Neural progenitor cell (in vitro differentiated cells): ENCODE data around the gene ARMC3. TPM values are rescaled to one million over a fixed set of nuclear protein-coding genes. Genes with fewer than 3 reads are reported as not detected.

Experiments
- DNase-seq: peaks from one replicate; pipeline ENCODE4 v3.0.0-alpha.2; 2016; ENCODE audit warnings: low spot score
- H2AFZ ChIP-seq: fragments of 200-600 bp; sonication (generic); replicated peaks from 2 replicates; pipeline ENCODE4 v1.6.1; 2016; ENCODE audit warnings: antibody characterized with exemption
- H3F3A ChIP-seq: fragments of 200-600 bp; sonication (generic); 2 replicates; pipeline ENCODE4 v1.6.1; 2016; ENCODE audit warnings: antibody characterized with exemption, low read depth
- H3K27ac ChIP-seq: fragments of 200-600 bp; sonication (generic); 2 replicates; pipeline ENCODE4 v1.5.1; 2016; ENCODE audit warnings: mild to moderate bottlenecking
- H3K27me3 ChIP-seq: fragments of 200-600 bp; sonication (generic); 2 replicates; pipeline ENCODE4 v1.6.1; 2016; ENCODE audit warnings: mild to moderate bottlenecking, moderate library complexity
- H3K36me3 ChIP-seq: fragments of 200-600 bp; sonication (generic); 2 replicates; pipeline ENCODE4 v1.5.1; 2016
- H3K4me1 ChIP-seq: fragments of 200-600 bp; sonication (generic); 2 replicates; pipeline ENCODE4 v1.6.1; 2016; ENCODE audit warnings: mixed run types
- H3K4me2 ChIP-seq: fragments of 200-600 bp; sonication (generic); 2 replicates; pipeline ENCODE4 v1.6.1; 2016
- H3K4me3 ChIP-seq: fragments of 200-600 bp; sonication (generic); 2 replicates; pipeline ENCODE4 v1.5.1; 2016
- H3K79me2 ChIP-seq: fragments of 200-600 bp; sonication (generic); 2 replicates; pipeline ENCODE4 v1.6.1; 2016; ENCODE audit warnings: low read depth
- H3K9ac ChIP-seq: fragments of 200-600 bp; sonication (generic); 2 replicates; pipeline ENCODE4 v1.6.1; 2016
- H3K9me3 ChIP-seq: fragments of 200-600 bp; sonication (generic); 2 replicates; pipeline ENCODE4 v1.5.1; 2016; ENCODE audit warnings: low read depth
- H4K20me1 ChIP-seq: fragments of 200-600 bp; sonication (generic); 2 replicates; pipeline ENCODE4 v1.6.1; 2016; ENCODE audit warnings: low read depth
- H3K27ac Mint-ChIP-seq: 3 replicates; pipeline ENCODE4 v1.8.0; 2021; ENCODE audit warnings: mixed read lengths
- H3K27me3 Mint-ChIP-seq: 2 replicates; pipeline ENCODE4 v1.8.0; 2022; ENCODE audit warnings: low read depth, mild to moderate bottlenecking, inconsistent platforms, moderate library complexity, mixed read lengths; ENCODE audit not compliant: insufficient read depth
- H3K36me3 Mint-ChIP-seq: 3 replicates; pipeline ENCODE4 v1.8.0; 2021; ENCODE audit warnings: mixed read lengths
- H3K4me1 Mint-ChIP-seq: 3 replicates; pipeline ENCODE4 v1.8.0; 2021; ENCODE audit warnings: mixed read lengths
- H3K4me3 Mint-ChIP-seq: 3 replicates; pipeline ENCODE4 v1.8.0; 2021; ENCODE audit warnings: mild to moderate bottlenecking, moderate library complexity, mixed read lengths
- H3K9me3 Mint-ChIP-seq: 3 replicates; pipeline ENCODE4 v1.8.0; 2020; ENCODE audit warnings: mixed read lengths
- EZH2 ChIP-seq: fragments of 200-600 bp; sonication (generic); IDR thresholded peaks from 2 replicates; pipeline ENCODE4 v1.6.1; 2017; ENCODE audit warnings: antibody characterized with exemption, mild to moderate bottlenecking, moderate library complexity
- EZH2phosphoT487 ChIP-seq: fragments of 200-600 bp; sonication (generic); IDR thresholded peaks from 2 replicates; pipeline ENCODE4 v1.6.1; 2017; ENCODE audit warnings: antibody characterized with exemption
- total RNA-seq: library from RNA; depleted of rRNA; stranded (reverse); fragments of >200 nt; gene quantifications from 2 replicates; pipeline ENCODE4 v1.2.3, GENCODE V29; 2015; ENCODE audit warnings: low replicate concordance
- TF ChIP-seq, protein P1 (sequence below): fragments of 200-600 bp; sonication (generic); IDR thresholded peaks from 2 replicates; pipeline ENCODE4 v1.5.1; 2017; ENCODE audit warnings: antibody characterized with exemption, mild to moderate bottlenecking

Gene ARMC3
- total RNA-seq, 1 donor from 2014 or later = 14.6 TPM

GRCh38 chr10:23021430-23021829 is 93.6 kb downstream of the ARMC3 start:
- H3K4me3 Mint-ChIP-seq = no peak overlapping the region
- Histone ChIP-seq H2AFZ (no peak overlapping the region), H3K27me3 (no peaks in the 10 kb centered on the region), H3K9me3 (no peaks in the 10 kb centered on the region), H3K4me1 (no peaks in the 10 kb centered on the region), H3F3A (no peaks in the 10 kb centered on the region), H3K4me3 (no peak overlapping the region), H3K4me2 (no peak overlapping the region), H3K79me2 (no peaks in the 10 kb centered on the region), H3K27ac (no peak overlapping the region), H4K20me1 (no peaks in the 10 kb centered on the region), H3K36me3 (no peaks in the 10 kb centered on the region), H3K9ac (no peak overlapping the region)
- H3K36me3 Mint-ChIP-seq = no peaks in the 10 kb centered on the region
- no peak overlapping the region for H3K27ac Mint-ChIP-seq
- H3K4me1 Mint-ChIP-seq = peaks cover 2% of the 10 kb centered on the region
- no peak for DNase-seq
- peaks cover 22% of the 10 kb centered on the region for H3K9me3 Mint-ChIP-seq
- peaks cover 6% of the 10 kb centered on the region for H3K27me3 Mint-ChIP-seq
- TF ChIP-seq EZH2phosphoT487 (no peak), EZH2 (no peak)
- TF ChIP-seq, protein P1, sequence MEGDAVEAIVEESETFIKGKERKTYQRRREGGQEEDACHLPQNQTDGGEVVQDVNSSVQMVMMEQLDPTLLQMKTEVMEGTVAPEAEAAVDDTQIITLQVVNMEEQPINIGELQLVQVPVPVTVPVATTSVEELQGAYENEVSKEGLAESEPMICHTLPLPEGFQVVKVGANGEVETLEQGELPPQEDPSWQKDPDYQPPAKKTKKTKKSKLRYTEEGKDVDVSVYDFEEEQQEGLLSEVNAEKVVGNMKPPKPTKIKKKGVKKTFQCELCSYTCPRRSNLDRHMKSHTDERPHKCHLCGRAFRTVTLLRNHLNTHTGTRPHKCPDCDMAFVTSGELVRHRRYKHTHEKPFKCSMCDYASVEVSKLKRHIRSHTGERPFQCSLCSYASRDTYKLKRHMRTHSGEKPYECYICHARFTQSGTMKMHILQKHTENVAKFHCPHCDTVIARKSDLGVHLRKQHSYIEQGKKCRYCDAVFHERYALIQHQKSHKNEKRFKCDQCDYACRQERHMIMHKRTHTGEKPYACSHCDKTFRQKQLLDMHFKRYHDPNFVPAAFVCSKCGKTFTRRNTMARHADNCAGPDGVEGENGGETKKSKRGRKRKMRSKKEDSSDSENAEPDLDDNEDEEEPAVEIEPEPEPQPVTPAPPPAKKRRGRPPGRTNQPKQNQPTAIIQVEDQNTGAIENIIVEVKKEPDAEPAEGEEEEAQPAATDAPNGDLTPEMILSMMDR = no peak

DNA sequence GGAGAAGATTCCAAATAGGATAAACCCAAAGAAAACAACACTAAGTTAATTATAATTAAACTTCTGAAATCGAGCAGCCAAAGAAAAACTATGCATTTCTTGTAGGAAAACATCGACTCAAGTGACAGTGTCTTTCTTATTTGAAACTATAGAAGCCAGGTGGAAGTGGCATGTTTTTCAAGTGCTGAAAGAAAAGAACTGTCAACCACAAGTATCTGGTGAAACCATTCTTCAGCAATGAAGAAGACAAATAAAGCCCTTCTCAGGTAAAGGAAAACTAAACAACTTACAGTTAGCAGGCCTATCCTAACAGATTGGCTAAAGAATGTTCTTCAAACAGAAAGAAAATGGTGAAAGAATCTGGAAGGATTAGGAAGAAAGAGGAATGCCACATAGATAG is 96.1 kb downstream of the ARMC3 start:
- no peak overlapping the region for H3K27ac Mint-ChIP-seq
- Histone ChIP-seq H3K79me2 (no peaks in the 10 kb centered on the region), H3F3A (no peaks in the 10 kb centered on the region), H3K27ac (no peak overlapping the region), H3K27me3 (no peaks in the 10 kb centered on the region), H3K36me3 (no peaks in the 10 kb centered on the region), H3K4me2 (no peak overlapping the region), H4K20me1 (no peaks in the 10 kb centered on the region), H3K9me3 (no peaks in the 10 kb centered on the region), H2AFZ (no peak overlapping the region), H3K9ac (no peak overlapping the region), H3K4me1 (no peaks in the 10 kb centered on the region), H3K4me3 (no peak overlapping the region)
- DNase-seq = no peak
- H3K4me3 Mint-ChIP-seq = no peak overlapping the region
- TF ChIP-seq EZH2phosphoT487 (no peak), EZH2 (no peak)
- TF ChIP-seq, protein P1 = no peak
- H3K4me1 Mint-ChIP-seq = peaks cover 2% of the 10 kb centered on the region
- no peaks in the 10 kb centered on the region for H3K36me3 Mint-ChIP-seq
- peaks cover 24% of the 10 kb centered on the region for H3K9me3 Mint-ChIP-seq
- peaks cover 9% of the 10 kb centered on the region for H3K27me3 Mint-ChIP-seq

- no peaks in the 10 kb centered on the region for H3F3A ChIP-seq
- H3K9me3 Mint-ChIP-seq = peaks cover 2% of the 10 kb centered on the region
- H3K36me3 ChIP-seq = no peaks in the 10 kb centered on the region
- H3K4me1 ChIP-seq = no peaks in the 10 kb centered on the region
- no peak overlapping the region for H3K27ac ChIP-seq
- H3K9me3 ChIP-seq = no peaks in the 10 kb centered on the region
- H4K20me1 ChIP-seq = no peaks in the 10 kb centered on the region
- DNase-seq = no peak
- no peaks in the 10 kb centered on the region for H3K36me3 Mint-ChIP-seq
- no peak for TF ChIP-seq EZH2phosphoT487
- TF ChIP-seq EZH2 = no peak
- TF ChIP-seq, protein P1 = no peak
- no peak overlapping the region for H3K4me3 Mint-ChIP-seq
- no peak overlapping the region for H3K9ac ChIP-seq
- H3K27me3 ChIP-seq = no peaks in the 10 kb centered on the region
- no peaks in the 10 kb centered on the region for H3K79me2 ChIP-seq
- no peaks in the 10 kb centered on the region for H3K4me1 Mint-ChIP-seq
- H3K27me3 Mint-ChIP-seq = peaks cover 3% of the 10 kb centered on the region
- H3K4me3 ChIP-seq = no peak overlapping the region
- no peak overlapping the region for H3K4me2 ChIP-seq
- peak overlapping the region; percentile 23 for H2AFZ ChIP-seq
- no peak overlapping the region for H3K27ac Mint-ChIP-seq
Measured at GRCh38 chr10:23031318-23031717, 103.5 kb downstream of the ARMC3 start.

DNA sequence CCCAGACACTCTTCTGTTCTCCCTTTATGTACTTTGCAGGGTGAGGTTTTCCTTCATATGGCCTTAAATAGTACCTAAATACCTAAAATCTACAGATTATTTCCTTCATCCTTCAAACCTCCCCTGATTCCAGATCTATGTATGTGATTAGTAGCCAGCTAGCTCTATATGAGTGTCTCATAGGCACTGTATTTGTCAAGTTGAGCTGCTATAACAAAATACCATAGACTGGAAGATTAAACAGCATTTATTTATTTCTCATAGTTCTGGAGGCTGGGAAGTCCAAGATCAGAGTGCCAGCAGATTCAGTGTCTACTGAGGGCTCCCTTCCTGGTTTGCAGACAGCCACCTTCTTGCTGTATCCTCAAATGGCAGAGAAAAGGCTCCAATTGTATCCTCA is 106.9 kb downstream of the ARMC3 start:
- Histone ChIP-seq H4K20me1 (no peaks in the 10 kb centered on the region), H3K4me2 (no peak overlapping the region), H3K27me3 (no peaks in the 10 kb centered on the region), H3K9me3 (no peaks in the 10 kb centered on the region), H3K9ac (no peak overlapping the region), H3K27ac (no peak overlapping the region), H3K4me3 (no peak overlapping the region), H3F3A (no peaks in the 10 kb centered on the region), H2AFZ (no peak overlapping the region), H3K4me1 (peaks cover 4% of the 10 kb centered on the region), H3K36me3 (no peaks in the 10 kb centered on the region), H3K79me2 (no peaks in the 10 kb centered on the region)
- H3K27me3 Mint-ChIP-seq = peaks cover 7% of the 10 kb centered on the region
- TF ChIP-seq EZH2 (no peak), EZH2phosphoT487 (no peak)
- TF ChIP-seq, protein P1 = no peak
- H3K4me3 Mint-ChIP-seq = no peak overlapping the region
- H3K27ac Mint-ChIP-seq = no peak overlapping the region
- no peaks in the 10 kb centered on the region for H3K9me3 Mint-ChIP-seq
- no peaks in the 10 kb centered on the region for H3K36me3 Mint-ChIP-seq
- no peak for DNase-seq
- peaks cover 15% of the 10 kb centered on the region for H3K4me1 Mint-ChIP-seq
